Putamen (tissue), 1 donor: ENCODE results near the gene STX8.

Experiments
- DNase-seq: peaks from one replicate; pipeline ENCODE4 v3.0.0-alpha.2; 2016; ENCODE audit warnings: low spot score

Gene STX8

DNA sequence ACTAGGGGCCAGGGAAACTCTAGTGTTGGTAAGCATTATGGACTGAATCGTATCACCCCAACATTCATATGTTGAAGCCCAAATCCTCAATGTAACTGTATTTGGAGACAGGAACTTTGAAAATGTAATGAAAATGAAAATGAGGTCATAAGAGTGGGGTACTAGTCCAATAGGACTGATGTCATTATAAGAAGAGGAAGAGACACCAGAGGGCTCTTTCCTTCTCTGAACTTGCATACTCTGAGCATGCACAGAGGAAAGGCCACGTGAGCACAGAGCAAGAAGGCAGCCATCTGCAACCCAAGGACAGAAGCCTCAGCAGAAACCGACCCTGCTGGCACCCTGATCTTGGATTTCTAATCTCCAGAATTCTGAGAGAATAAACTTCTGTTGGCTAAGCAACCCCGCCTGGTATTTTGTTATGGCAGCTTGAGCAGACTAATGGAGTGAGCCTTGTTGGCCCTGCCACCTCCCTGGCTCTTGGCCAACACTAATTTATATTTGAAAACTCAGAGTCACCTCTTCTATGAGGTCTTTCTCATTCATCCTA, 280.9 kb downstream of the STX8 start:
- no peak for DNase-seq

DNA sequence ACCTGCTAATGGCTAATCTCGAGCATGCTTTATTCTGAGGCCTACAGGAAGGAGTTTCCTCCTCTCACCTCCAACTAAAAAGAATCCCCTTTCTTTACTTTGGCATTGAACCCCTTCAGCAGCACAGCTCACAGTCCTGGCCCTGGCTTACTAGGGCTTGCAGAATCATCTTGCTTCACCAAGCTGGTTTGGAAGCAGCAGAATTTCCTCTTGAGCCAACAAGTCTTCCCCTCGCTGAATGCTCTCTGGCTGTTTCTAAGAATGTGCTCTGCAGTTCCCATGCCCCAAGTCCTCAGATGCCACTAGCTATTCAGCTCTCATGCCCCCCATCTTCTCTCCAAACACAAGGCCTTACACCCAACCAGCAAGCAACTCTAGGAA, 283.1 kb downstream of the STX8 start:
- DNase-seq = no peak

DNA sequence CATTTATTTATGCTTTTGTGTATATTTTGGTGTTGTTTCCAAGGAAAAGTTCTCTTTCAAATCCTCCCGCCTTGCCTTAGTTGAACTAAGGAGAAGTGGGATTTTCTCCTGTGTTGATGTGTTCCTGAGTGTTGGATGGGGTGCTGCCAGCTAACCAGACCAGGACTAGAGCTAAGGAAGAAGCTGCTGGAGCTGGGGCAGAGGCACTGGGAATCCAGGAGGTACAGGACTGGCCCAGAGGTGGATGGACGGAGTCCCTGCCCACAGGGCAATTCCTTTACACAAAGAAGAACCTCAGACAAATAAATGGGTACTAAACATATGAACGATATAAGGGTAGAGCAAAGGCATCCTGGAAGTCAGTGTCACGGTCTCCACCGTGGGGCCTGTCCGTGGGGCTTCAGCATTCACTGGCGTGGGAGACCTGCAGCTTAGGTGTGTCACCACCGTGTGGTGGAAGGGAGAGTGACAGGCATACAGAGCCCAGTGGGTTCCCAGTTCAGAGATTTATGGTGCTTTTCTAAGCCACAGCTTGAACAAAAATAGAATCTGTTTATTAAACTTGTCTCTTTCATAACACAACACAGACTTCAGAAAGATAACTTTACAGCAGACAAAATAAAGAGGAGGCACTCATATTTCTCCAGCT, 283.6 kb downstream of the STX8 start:
- peak; percentile 14 for DNase-seq

DNA sequence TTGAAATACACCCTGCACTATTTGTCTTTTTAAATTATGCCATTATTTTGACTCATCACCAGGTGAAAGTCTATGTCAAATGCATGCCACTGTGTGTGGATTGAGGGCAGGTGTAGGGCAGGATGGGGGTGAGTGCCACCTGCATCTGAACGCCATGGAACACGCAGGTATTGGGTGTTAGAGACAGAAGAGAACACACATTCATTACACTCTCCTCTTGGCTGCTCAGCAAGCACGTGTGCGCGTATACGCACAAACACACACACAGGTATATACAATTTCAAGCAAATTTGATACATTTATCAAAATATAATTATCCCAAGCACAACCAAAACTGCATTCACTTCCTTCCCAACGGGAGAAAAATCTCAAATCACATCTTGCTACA, 285.4 kb downstream of the STX8 start:
- DNase-seq = no peak

DNA sequence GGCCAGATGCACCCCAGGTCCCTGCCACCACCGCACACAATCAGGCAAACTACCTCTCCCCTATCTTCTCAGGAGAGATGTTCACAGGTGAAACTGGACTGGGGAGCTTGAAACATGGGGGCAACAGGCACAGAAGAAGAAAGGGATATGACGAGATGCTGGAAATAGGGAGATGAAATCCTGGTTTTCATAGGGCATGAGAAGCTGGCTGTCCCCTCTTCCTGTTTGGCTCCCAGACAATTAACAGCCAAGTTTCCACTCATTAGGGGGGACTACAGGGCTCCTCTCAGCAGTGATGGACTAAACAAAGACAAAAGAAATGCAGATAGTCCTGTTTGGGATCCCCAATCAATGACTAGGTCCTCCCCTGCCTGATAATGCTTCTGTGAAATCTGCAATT, 288.3 kb downstream of the STX8 start:
- DNase-seq = no peak

DNA sequence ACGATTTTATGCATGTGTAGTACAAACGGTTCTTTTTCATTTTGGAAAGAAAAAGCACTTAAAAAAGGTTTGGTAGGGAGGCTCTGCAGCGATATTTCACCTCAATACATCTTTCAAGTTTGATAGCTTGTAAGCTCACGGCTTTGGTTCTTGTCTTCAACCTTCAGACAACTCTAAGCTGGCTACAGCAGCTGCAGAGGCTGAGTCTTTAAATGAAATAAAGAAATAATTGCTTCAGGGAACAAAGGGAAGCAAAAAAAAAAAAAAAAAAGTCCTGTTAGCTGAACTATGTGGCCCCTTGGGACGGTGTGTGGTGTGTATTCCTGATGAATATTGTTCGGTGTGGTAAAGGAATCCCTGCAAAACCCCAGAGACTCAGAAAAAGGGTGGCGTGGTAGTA, 289.2 kb downstream of the STX8 start:
- no peak for DNase-seq

DNA sequence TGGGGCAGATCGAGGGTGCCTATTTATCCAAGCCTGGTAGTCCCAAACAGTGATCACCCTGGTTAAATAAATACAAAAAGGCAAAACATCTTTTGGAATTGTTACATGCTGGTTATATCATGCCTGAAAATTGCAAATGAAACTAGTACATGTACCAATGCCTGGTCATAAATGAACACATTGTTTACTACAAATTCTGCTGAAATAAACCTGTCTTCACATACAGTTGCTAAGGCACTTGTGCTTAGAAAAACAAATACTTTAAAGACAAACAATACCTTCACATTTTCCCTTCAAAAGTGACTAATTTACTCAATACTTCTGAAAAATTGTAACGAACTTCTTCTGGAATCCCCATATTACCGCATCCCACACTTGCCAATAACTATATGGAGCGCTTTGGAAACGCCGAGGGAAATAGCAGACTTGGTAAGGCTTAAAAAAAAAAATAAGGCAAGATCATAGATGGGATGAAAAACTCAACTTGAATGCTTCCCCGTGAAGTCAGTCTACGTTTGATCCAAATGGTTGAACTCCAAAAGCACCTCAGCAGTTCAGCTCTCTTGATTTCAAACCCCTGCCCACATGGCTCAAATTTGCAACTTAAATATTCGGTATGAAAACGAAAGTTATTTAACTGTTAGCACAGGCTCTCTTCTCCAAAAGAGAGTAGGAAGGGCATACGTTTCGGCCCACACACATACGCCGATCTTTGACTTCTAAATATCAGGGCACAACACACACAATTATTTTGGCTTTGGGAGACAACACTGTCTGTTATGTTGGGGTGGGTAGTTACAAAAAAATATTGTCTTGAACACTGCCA, 289.8 kb downstream of the STX8 start:
- no peak for DNase-seq

DNA sequence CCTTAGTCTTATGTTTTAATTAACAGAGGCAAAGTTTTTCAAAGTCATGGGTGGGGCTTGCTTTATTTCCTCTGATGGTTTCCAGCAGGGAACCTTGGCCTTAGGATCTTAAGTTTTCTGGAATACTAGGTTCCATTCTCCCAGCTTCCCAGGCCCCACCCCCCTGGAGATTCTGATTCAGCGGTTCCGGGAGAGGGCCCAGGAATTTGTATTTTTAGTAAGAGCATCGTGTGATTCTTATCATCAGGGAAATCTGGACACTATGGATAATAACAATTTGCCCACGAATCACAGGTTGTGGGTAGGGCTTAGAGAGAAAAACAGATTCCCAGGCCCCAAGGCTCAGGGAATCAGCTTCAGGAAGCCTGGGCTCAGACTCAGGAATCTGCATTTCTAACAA, 290.7 kb downstream of the STX8 start:
- no peak for DNase-seq

DNA sequence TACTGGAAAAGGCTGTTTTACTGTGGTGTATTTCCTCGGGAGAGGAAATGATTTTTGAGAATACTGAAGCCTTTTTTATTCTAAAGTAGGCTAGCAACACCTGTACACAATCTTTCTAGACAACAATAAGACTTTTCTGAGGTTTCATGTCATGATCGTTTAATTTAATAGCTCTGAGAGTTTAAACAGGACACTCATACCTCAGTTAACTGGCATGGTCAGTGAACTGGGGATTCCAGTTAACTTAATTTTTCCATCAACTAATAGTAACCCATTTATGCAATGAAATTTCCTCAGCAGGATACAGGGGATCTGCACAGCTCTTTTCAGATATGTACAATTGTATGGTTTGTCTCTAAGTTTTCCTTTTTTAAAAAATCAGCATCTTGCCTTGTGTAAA, 291.7 kb downstream of the STX8 start:
- no peak for DNase-seq

DNA sequence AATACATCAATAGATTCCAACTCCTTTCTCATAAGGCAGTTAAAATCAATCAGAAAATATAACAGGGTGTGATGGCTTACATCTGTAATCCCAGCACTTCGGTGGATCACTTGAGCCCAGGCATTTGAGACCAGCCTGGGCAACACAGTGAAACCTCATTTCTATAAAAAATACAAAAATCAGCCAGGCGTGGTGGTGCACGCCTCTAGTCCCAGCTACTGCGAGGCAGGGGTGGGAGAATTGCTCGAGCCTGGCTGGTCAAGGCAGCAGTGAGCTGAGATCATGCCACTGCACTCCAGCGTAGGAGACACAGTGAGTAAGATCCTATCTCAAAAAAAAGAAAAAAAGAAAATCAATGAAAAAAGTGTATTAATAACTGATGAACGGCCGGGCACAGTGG, 295.7 kb downstream of the STX8 start:
- DNase-seq = no peak

DNA sequence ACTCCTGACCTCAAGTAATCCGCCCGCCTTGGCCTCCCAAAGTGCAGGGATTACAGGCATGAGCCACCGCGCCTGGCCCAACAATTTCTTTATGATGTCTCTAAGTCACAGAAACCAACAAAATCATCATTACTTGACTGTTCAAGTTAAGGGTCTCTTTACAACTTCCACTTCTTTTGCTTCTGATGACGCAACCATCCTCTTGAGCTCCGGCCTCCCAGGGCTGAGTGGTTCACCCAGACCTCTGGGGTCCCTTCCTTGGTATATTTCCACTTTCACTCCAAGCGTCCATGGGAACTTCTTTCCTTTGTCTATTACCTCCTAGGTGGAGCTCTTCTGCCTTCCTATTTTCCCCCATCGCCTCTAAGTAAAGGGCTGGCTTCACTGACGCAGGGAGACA, 300.6 kb downstream of the STX8 start:
- no peak for DNase-seq

DNA sequence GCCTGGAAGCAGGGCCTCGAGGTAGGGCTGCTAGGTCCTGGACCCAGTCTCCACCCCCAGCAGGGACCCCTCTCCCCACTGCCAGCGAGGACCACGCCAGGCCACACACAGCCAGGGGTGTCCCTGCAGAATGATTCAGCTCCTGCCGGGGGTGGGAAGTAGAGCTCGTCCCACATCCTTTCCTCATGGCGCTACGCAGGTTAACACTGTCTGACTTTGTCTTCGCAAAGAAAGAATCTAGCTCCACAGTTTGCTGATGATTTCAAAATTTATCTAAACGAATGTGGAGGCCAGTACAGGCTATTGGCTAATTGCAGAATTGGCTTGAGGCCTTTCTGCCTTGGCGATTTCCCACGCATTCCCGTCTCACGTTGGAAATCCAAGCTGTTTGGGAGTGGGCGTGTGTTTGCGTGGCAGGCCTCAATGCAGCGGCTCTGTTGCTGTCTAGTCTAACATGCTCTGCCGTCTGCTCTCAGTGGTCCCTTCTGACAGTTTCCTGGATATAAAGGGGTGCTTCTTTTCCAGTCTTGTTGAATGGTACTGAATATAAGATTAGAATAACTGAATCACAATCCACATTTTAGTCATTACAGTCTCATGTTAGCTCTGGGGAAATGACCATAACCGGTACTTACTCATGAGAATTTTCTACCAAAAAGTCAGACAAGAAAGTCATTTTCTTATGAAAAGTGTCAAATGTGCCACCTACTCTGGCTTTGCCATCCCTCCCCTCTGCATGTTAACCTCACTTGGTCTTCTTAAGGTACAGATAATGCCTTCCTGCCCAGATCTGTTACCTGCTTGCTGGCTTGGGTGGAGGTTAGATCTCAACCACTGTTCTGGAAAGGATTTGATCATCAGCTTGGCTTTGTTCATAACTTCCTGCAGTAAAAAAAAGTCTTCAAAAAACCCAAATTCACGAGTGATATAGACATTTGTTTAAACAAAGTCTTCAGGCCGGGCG, 301.9 kb downstream of the STX8 start:
- no peak for DNase-seq

DNA sequence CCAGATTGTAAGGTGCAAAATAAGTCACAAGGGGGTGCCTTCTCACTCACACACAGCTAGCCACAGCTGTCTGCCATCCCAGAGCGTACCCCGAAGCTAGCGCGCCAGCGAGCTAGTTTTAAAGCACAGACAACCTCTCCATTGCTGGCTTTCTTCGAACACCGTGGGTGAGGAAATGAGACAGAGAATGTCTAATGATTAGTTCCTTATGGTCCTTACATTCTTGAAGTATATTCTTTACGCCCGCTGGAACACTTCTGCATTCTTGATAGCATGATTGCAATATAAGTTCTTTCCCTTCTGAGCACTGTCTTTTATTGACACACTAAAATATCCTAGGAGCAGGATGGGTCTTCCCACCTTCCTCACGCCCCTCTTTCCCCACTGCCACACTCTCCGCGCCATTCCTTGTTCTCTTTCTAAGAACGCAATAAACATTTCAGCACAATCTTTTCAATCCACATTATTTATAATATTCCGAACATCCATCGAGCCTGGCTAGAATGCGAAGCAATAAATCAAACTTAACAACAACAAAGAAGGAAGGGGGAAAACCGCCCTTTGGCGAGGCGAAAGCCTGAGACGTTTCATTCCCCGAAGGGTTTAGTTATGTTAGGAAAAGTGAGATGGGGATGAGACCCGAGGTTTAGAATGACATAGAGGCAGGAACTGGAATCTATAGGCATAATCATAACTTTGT, 303.0 kb downstream of the STX8 start:
- no peak for DNase-seq

DNA sequence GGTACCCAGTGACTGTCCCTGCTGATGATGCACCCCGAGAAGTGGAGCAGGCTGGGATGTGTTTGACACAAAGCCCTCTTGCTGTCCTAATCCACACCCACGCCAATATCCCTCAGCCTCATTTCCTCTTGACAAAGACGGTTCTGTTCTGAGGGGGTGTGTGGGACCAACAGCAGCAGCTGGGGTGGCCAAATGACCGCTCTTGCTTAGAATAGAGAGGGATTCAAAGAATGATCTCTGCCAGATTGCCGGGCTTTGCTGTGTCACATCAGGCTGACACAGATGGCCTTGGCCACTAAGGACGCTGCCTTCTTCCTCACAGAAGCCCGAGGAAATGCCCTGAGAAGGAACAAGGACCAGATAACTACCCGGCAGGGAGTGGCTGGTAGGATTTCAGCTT, 303.6 kb downstream of the STX8 start:
- peak; percentile 91 for DNase-seq

DNA sequence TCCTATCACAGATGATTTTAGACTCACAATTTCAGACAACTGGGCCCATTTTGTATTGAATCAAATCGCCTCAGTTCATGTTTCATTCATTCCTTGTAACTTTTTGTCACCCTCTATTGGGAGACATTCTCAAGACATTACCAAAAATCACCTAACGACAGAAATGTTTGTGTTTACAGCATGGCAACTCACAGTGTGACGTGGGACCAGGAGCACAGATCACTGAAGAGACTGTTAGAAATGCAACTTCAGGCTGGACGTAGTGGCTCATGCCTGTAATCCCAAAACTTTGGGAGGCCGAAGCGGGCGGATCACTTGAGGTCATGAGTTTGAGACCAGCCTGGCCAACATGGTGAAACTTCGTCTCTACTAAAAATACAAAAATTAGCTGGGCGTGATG, 304.7 kb downstream of the STX8 start:
- no peak for DNase-seq

DNA sequence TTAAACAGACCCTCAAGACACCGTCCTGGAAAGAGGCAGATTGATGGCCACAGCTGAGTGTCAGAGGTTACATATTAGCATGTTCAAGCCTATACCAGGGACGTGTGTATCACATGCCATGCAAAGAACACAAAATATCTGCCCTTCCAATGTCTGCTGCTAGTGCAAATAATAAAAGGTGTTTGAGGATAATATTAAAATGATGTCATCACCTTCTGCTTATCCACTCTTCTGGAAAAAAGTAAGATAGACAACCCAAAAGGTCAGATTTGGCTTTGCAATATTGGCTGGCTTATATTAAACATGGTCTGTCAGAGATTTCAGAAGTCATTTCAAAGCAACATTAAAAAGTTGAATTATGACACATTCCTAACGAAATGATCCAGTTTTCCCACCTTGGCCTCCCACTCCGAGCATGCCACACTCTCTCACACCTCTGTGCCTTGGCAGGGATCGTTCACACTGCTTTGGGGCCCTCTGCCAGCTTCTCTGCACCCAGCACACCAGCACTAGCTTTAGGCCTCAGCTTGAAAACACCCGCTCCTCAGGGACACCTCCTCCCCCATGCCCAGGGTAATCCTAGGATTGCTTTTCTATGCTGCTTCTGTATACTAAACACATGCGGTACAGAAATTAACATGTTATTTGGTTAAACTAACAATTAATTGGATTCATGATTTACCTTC, 306.1 kb downstream of the STX8 start:
- no peak for DNase-seq

DNA sequence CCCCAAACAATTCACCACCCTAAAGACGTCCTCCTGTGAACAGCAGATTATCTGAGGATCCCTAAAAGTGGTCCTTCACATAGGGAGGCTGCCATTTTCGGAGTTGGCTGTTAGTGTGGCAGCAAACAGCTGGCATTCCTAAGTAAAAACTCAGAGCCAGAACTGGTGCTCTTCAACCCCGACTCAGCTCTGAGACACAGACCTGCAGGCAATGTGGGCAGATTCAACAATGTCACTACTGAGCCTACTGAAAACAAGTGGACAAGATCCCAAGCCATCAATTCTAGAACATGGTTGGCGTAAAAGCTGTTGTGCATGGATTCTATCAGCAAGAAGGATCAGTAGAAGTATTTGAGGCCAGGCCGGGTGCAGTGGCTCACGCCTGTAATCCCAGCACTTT, 307.1 kb downstream of the STX8 start:
- no peak for DNase-seq

DNA sequence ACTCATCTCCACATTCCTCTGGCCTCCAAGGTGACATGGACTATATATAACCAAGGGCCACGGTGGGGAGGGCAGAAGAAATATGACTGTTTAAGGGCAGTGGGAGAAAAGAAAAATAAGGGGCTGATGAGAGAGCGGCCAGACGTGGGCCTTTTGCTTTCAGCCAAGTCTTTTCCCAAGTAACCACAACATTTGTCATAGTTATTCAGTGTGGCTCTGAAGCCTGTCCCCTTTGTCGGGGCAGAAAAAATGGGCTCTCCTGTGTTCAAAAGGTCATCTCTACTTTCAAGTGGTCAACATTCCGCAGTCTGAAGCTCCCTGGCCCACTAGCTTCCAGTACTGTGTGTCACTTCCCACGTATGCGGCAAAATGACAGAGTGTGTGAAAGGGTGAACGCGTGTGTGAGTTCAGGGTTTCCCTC, 308.9 kb downstream of the STX8 start:
- no peak for DNase-seq

DNA sequence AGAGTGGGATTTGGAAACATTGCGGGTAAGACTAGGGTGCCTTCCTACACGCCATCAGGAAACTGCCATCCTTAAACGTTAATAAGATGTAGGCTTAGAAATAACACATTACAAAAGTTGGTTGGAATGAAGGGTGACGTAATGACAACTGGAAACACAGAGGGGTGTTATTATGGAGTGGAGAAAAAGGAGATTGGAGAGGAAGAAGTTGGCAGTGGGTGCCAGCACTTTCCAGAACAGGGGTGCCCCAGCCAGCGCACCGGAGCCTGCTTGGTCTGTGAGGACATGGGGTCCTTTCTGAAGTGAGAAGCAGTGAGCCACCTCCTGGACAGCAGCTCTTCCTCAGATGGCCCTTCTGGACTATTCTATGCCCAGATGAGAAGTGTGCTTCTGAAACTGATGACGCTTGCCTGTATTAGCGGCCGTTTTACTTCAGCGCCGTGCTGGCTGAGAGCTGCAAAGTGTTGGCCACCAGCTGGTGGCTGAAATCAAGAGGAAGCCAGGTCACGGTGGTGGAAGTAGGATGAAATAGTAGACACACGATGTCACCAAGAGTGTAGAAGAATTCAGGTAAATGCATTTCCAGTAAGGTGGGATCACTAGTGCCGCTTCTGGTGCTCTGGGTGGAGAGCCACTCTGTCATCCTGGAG, 309.5 kb downstream of the STX8 start:
- no peak for DNase-seq
